ENCODE results near the gene ZMYND15. TPM values are rescaled to one million over a fixed set of nuclear protein-coding genes. Genes with fewer than 3 reads are reported as not detected.

Gene ZMYND15
- total RNA-seq, 1 experiment from 2014 or later, result 0.42 TPM

DNA sequence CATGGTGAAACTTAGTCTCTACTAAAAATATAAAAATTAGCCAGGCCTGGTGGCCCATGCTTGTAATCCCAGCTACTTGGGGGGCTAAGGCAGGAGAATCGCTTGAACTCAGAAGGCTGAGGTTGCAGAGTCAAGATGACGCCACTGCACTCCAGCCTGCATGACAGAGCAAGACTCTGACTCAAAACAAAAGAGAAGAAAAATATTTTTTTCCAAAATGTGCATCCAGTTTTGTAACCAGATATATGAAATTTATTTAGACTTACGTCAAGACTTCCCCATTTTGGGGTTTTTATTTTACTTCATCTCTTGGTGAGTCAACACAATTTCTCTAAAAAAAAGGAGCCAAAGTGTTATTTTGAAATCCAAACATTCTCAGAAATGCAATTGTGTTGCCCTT lies 26.6 kb downstream of the ZMYND15 start:
- TF ChIP-seq, protein P1, sequence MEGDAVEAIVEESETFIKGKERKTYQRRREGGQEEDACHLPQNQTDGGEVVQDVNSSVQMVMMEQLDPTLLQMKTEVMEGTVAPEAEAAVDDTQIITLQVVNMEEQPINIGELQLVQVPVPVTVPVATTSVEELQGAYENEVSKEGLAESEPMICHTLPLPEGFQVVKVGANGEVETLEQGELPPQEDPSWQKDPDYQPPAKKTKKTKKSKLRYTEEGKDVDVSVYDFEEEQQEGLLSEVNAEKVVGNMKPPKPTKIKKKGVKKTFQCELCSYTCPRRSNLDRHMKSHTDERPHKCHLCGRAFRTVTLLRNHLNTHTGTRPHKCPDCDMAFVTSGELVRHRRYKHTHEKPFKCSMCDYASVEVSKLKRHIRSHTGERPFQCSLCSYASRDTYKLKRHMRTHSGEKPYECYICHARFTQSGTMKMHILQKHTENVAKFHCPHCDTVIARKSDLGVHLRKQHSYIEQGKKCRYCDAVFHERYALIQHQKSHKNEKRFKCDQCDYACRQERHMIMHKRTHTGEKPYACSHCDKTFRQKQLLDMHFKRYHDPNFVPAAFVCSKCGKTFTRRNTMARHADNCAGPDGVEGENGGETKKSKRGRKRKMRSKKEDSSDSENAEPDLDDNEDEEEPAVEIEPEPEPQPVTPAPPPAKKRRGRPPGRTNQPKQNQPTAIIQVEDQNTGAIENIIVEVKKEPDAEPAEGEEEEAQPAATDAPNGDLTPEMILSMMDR (conservative IDR thresholded peaks at IDR 0.05), result no peak
- Histone ChIP-seq H2BK12ac (ENCODE audit: insufficient read length, low read depth, low read length) (no peak overlapping the region), H3K18ac (ENCODE audit: insufficient read length, low read depth, low read length) (no peak overlapping the region), H3K27me3 (ENCODE audit: insufficient read depth, low read length) (no peaks in the 10 kb centered on the region), H2BK20ac (ENCODE audit: low read depth, low read length, poor library complexity, severe bottlenecking) (no peak overlapping the region), H4K5ac (ENCODE audit: insufficient read length, low read depth, low read length) (no peak overlapping the region), H3T11ph (ENCODE audit: low read length) (no peak overlapping the region), H2BK15ac (ENCODE audit: low read depth, low read length) (no peak overlapping the region), H3K4me2 (ENCODE audit: insufficient read depth, insufficient read length, low read length) (no peak overlapping the region), H3K79me1 (ENCODE audit: insufficient read depth, low read depth, low read length, poor library complexity, severe bottlenecking) (no peaks in the 10 kb centered on the region), H3K4ac (ENCODE audit: low read depth, low read length) (no peak overlapping the region), H3K4me1 (ENCODE audit: insufficient read depth, low read length) (no peaks in the 10 kb centered on the region), H2BK5ac (ENCODE audit: insufficient read length, low read length) (no peak overlapping the region), H3K9ac (ENCODE audit: extremely low read depth, insufficient read length, low read length) (no peak overlapping the region), H3K23ac (ENCODE audit: insufficient read length, low read depth, low read length) (no peak overlapping the region), H3K14ac (ENCODE audit: insufficient read depth, low read length) (no peak overlapping the region), H4K8ac (replicated peaks; ENCODE audit: insufficient read length, low read depth, low read length) (no peak overlapping the region), H3K79me2 (ENCODE audit: insufficient read depth, low read length) (no peaks in the 10 kb centered on the region), H4K20me1 (ENCODE audit: control insufficient read depth, insufficient read depth, insufficient read length) (no peaks in the 10 kb centered on the region), H3K23me2 (ENCODE audit: insufficient read length, low read depth, low read length, poor library complexity, severe bottlenecking) (no peaks in the 10 kb centered on the region), H2AK5ac (ENCODE audit: insufficient read length, low read length) (no peak overlapping the region), H2BK120ac (ENCODE audit: low read depth, low read length, poor library complexity, severe bottlenecking) (no peak overlapping the region), H3K56ac (ENCODE audit: insufficient read length, low read depth, low read length) (no peak overlapping the region), H3K9me3 (ENCODE audit: control insufficient read depth, low read depth, low read length) (no peaks in the 10 kb centered on the region), H3K27ac (ENCODE audit: insufficient read length, low read depth, low read length) (no peak overlapping the region), H2AFZ (ENCODE audit: low read length) (no peak overlapping the region), H4K91ac (ENCODE audit: insufficient read length, low read depth, low read length) (no peak overlapping the region)
- DNase-seq, result no peak
- H3K4me3 Mint-ChIP-seq, result no peak overlapping the region
- H3K36me3 Mint-ChIP-seq (ENCODE audit: insufficient read depth in 1 of 3, low read depth in 3 of 3), result no peaks in the 10 kb centered on the region
- no peaks in the 10 kb centered on the region for H3K4me1 Mint-ChIP-seq
- WGBS (ENCODE audit: extremely low coverage, insufficient read length, low lambda C conversion rate), result no CpG with 5 or more reads among the region's 3 CpGs
- H3K27me3 Mint-ChIP-seq (ENCODE audit: low read depth), result peaks cover 5% of the 10 kb centered on the region
- H3K9me3 Mint-ChIP-seq, result no peaks in the 10 kb centered on the region
- no peak overlapping the region for H3K27ac Mint-ChIP-seq
